Measurements from ENCODE around the gene ALDH7A1. TPM values are rescaled to one million over a fixed set of nuclear protein-coding genes. Genes with fewer than 3 reads are reported as not detected.

Gene ALDH7A1
- total RNA-seq, 1 experiment from 2014 or later: 148 TPM

GRCh38 chr5:126514558-126515141 lies 80.4 kb downstream of the ALDH7A1 start:
- H4K20me1 ChIP-seq (ENCODE audit: control insufficient read depth, insufficient read depth, insufficient read length): no peaks in the 10 kb centered on the region
- H3K4me1 ChIP-seq (ENCODE audit: insufficient read depth, low read length): peaks cover 3% of the 10 kb centered on the region; the same call in 1 of the 2 replicates
- H2AK5ac ChIP-seq (ENCODE audit: insufficient read length, low read length): no peak overlapping the region
- no peak overlapping the region for H2BK120ac ChIP-seq (ENCODE audit: low read depth, low read length, poor library complexity, severe bottlenecking)
- H3K9ac ChIP-seq (ENCODE audit: extremely low read depth, insufficient read length, low read length): no peak overlapping the region
- H3K23me2 ChIP-seq (ENCODE audit: insufficient read length, low read depth, low read length, poor library complexity, severe bottlenecking): no peaks in the 10 kb centered on the region
- no CpG with 5 or more reads among the region's 9 CpGs for WGBS (ENCODE audit: extremely low coverage, insufficient read length, low lambda C conversion rate)
- no peak overlapping the region for H4K91ac ChIP-seq (ENCODE audit: insufficient read length, low read depth, low read length)
- no peak for TF ChIP-seq CTCF (conservative IDR thresholded peaks at IDR 0.05)
- H3K4me2 ChIP-seq (ENCODE audit: insufficient read depth, insufficient read length, low read length): no peak overlapping the region
- H2AFZ ChIP-seq (ENCODE audit: low read length): no peak overlapping the region
- H3K4me3 Mint-ChIP-seq: no peak overlapping the region
- no peak overlapping the region for H3K18ac ChIP-seq (ENCODE audit: insufficient read length, low read depth, low read length)
- no peak overlapping the region for H3K56ac ChIP-seq (ENCODE audit: insufficient read length, low read depth, low read length)
- no peak overlapping the region for H3K14ac ChIP-seq (ENCODE audit: insufficient read depth, low read length)
- H3K27ac Mint-ChIP-seq: no peak overlapping the region
- no peak overlapping the region for H3T11ph ChIP-seq (ENCODE audit: low read length)
- H3K27ac ChIP-seq (ENCODE audit: insufficient read length, low read depth, low read length): no peak overlapping the region
- no peaks in the 10 kb centered on the region for H3K79me1 ChIP-seq (ENCODE audit: insufficient read depth, low read depth, low read length, poor library complexity, severe bottlenecking)
- peaks cover 7% of the 10 kb centered on the region in 2 experiments for H3K4me1 Mint-ChIP-seq
- no peak overlapping the region for H4K5ac ChIP-seq (ENCODE audit: insufficient read length, low read depth, low read length)
- H3K27me3 Mint-ChIP-seq (ENCODE audit: low read depth): no peaks in the 10 kb centered on the region; the same call in 1 of the 2 replicates
- no peak for DNase-seq
- no peak overlapping the region for H2BK5ac ChIP-seq (ENCODE audit: insufficient read length, low read length)
- H3K9me3 ChIP-seq (ENCODE audit: control insufficient read depth, low read depth, low read length): no peaks in the 10 kb centered on the region
- no peak overlapping the region for H4K8ac ChIP-seq (replicated peaks; ENCODE audit: insufficient read length, low read depth, low read length)
- no peak overlapping the region for H2BK15ac ChIP-seq (ENCODE audit: low read depth, low read length)
- H2BK12ac ChIP-seq (ENCODE audit: insufficient read length, low read depth, low read length): no peak overlapping the region
- no peak overlapping the region for H3K4ac ChIP-seq (ENCODE audit: low read depth, low read length)
- H3K23ac ChIP-seq (ENCODE audit: insufficient read length, low read depth, low read length): no peak overlapping the region
- no peaks in the 10 kb centered on the region for H3K27me3 ChIP-seq (ENCODE audit: insufficient read depth, low read length)
- H3K36me3 Mint-ChIP-seq (ENCODE audit: insufficient read depth in 1 of 3, low read depth in 3 of 3): peaks cover 0 to 3% (median 0%) of the 10 kb centered on the region in 3 experiments; a peak in 2 of 7 replicates
- H3K9me3 Mint-ChIP-seq: peaks cover 3% of the 10 kb centered on the region in 2 experiments; a peak in 1 of 5 replicates
- no peak overlapping the region for H2BK20ac ChIP-seq (ENCODE audit: low read depth, low read length, poor library complexity, severe bottlenecking)
- H3K79me2 ChIP-seq (ENCODE audit: insufficient read depth, low read length): no peaks in the 10 kb centered on the region
